HG02763 (cell line): ENCODE data around the gene DHRS7B.

Experiments used
- ATAC-seq: cut with Tn5 transposase; IDR thresholded peaks from one replicate; pipeline ENCODE4 v1.9.1; 2021; ENCODE audit warnings: mild to moderate bottlenecking, moderate library complexity; ENCODE audit not compliant: unreplicated experiment

Gene DHRS7B

DNA sequence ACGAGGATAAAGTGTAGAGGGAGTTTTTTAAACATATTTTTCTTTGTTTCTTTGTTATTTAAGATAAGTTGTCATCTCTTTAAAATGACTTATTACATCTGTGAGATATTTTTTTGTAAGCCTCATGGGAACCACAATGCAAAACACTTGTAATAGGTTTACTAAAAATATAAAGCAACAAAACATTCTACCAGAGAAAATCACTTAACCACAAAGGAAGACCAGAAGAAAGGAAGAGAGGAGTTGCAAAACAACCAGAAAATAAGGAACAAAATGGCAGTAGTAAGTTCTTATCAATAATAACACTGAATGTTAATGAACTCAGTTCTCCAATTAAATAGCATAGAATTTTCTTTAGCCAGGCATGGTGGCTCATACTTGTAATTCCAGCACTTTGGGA is 22.9 kb downstream of the DHRS7B start:
- no peak for ATAC-seq

DNA sequence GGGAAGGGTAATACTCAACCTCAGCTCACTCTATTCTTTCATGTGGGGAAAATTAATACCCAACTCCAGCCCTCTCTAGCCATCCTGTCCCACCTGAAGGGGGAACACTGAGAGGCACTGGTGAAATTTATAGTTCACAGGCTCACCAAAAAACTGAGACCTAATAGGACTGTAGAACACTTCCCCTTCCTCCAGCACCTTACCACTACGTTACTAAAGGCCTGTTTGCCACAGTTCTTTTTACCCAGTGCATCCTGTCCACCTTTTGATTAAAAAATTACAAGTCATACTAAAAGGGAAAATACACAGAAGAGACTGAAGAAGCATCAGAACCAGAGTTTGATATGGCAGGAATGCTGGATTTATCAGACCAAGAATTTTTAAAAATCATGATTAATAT is 26.0 kb downstream of the DHRS7B start:
- no peak for ATAC-seq

DNA sequence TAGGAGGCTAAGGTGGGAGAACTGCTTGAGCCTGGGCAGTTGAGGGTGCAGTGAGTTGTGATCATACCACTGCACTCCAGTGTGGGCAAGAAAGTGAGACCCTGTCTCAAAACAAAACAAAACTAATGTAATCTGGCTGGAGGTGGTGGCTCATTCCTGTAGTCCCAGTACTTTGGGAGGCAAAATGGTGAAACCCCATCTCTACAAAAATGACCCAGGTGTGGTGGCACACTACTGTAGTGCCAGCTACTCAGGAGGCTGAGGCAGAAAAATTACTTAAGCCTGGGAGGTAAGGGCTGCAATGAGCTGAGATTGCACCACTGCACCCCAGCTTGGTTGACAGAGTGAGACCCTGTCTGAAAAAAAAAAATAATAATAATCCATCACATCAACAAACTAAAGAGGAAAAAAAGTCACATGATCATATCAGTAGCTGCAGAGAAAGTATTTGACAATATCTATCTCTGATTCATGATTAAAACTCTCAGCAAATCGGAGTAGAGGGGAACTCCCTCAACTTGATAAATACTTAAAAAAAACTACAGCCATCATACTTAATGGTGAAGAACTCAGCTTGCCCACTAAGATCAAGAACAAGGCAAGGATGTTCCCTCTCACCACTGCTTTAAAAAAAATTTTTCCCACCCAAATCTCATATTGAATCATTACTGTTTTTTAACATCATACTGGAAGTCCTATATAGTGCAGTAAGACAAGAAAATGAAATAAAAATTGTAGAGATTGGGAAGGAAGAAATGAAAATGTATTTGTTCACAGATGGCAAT is 31.0 kb downstream of the DHRS7B start:
- ATAC-seq, result no peak

DNA sequence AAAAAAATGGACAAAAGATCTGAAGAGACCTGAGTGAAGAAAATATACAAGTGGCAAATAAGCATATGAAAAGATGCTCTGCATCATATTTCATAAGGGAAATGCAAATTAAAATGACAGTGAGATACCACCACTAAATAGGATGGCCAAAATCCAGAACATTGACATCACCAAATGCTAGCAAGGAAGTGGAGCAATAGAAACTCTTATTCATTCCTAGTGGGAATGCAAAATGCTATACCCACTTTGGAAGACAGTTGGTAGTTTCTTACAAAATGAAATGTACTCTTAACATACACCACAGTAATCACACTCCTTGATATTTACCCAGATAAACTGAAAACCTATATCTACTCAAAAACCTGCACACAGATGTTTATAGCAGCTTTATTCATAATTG is 33.6 kb downstream of the DHRS7B start:
- no peak for ATAC-seq

DNA sequence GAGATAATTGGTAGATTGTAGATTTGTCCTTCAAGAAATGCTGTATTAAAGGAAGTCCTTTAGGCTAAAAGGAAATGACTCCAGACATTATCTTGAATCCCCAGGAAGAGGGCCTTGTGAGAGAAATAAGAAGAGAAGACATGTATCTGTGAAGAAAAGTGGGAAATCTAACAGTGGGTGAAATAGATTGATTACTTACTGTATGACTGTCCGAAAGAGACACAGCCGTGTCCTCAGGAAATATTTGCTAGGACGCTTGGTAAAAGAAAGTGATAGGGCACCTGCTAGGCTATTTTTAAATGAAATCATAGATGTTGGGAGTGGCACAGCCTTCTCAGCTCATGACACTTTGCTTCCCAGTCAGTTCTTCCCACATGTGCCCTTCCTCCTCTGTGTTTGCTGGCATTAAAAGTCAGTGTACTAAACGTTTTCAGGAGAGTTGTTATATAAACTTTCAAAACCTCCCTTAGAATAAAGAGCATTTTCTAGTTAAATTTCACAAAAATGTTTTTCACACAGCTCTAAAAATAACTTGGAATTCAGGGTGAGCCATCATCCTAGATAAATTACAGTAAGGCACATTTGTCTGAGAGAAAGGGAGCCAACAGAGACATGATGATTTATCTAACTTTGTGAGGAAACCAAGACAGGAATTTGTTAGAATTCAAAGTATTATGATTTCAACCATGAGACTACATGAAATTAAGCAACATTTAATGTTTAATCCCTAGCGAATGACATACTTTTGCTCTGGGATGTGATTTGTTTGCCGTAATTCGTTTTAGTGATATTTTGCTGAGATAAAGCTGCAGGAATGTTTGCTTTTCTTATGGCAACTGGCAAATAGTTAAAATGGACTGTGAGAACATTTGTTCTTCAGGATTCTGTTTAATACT is 35.0 kb downstream of the DHRS7B start:
- no peak for ATAC-seq

DNA sequence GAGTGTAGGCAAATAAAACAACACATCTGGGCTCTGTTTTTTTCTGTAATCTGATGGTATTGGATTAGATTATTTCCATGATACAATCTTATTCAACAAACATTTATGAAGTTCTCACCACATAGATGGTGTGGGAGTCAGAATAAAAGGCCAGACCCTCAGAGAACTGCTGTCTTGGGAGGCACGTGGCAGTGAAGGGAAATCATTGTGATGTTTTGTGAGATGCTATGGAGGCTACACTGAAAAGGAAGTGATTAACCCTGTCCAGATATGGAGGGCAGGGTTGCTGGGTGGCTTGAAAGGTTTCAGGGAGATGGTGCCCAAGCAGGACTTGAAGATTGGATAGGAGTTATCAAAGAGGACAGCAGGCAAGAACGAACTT is 35.6 kb downstream of the DHRS7B start:
- ATAC-seq, result no peak

DNA sequence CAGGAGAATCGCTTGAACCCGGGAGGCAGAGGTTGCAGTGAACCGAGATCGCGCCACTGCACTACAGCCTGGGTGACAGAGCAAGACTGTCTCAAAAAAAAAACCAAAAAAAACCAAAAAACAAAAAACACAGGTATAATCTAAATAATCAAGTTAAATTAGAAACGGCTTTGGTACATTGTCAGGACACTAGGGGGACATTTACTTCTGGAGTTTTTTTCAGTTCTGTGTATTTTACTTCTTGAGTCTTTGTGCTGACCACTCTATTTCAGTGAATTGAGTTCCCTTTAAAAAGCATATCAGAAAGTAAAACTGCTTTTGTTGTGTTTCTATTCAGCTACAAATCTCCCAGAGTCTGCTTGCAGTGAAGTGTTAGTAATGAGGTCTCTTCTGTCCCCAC is 36.3 kb downstream of the DHRS7B start:
- no peak for ATAC-seq

DNA sequence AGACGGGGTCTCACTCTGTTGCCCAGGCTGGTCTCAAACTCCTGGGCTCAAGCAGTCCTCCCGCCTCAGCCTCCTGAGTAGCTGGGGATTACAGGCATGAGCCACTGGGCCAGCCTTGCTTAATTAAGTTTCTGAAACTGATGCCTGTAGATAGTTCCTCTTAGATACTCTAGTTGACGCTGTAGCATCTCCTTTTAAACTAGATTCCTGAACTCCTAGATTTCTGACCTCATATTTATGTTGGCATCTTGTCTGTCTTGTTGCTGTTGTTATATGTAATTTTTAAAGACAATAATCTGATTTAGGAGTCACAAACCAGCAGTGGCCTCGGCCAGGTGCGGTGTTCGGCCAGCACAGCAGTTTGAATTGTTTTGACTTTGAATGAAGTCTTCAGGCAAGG is 37.5 kb downstream of the DHRS7B start:
- no peak for ATAC-seq

DNA sequence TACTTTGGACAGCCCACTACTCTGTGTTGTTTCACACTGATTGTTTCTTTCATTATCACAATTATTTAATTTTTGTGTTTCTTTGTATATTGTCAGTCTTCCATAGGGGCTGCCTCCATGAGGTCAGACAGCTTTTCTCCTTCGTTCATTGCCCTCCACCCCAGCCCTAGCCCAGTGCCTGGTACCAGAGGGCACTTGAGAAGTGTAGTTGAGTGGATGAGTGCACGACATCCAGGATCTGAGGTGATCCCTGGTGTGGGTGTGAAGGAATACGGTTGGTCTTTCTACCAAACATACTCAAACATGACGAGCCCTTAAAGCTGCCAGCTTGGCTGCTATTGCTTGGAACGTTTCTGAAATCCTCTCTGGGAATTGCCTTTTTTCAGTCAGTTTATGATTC is 37.9 kb downstream of the DHRS7B start:
- no peak for ATAC-seq

DNA sequence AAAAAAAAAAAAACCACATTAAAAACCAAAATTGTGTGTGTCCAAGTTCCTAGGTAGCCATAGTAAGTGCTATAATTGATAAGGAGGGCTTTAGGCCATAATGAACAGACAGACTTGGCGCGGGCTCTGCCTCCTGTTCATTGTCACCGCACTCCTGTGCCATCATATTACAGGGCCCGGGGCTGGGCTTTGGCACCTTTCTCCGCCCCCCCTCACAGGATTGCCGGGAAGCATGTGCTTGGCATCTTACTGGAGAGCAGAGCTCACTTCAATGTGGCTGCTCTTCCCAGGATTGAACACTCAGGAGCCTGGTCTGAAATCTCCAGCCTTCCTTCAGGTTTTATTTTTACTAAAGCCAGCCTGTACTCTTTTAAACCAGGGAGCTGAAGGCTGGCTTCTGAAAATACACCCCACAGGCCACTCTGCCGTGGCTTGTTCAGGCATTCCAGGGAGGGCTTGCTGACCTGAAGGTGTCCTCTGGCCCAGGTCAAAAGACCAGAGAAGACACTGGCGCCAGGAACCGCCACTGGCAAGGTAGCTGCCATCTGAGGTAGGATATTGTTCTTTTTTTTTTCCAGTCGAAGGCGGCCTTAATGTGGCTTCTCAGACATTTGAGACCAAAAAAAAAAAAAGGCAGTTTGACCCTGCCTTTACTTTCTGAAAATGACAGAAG is 39.3 kb downstream of the DHRS7B start:
- ATAC-seq, result no peak

DNA sequence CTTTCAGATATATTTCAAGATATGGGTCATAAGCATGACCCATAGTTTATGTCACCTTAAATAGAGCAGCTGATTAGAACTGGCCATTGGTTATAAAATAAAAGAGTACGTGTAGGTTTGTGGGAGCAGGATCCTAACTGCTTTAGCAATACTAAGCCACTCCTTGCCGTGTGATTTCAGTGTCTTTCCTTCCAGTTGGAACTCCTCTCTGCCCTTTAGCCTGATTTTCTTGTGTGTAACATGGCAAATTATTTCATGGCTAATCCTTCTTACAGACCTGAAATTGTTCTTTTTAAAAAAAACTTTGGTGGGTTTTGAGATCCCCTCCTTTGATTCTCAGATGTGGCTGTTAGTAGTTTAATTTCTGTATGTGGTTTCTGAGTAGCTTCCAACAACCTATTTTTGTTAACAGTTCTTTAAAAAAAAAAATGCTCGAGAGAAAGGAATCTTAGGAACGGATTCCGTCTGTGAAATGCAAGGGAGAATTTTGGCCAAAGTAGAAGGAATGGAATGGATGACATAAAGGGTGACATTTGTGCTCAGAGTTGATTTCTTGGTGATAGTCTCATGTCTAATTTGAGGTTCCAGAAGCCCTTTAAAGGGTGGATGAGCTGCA is 39.9 kb downstream of the DHRS7B start:
- no peak for ATAC-seq

DNA sequence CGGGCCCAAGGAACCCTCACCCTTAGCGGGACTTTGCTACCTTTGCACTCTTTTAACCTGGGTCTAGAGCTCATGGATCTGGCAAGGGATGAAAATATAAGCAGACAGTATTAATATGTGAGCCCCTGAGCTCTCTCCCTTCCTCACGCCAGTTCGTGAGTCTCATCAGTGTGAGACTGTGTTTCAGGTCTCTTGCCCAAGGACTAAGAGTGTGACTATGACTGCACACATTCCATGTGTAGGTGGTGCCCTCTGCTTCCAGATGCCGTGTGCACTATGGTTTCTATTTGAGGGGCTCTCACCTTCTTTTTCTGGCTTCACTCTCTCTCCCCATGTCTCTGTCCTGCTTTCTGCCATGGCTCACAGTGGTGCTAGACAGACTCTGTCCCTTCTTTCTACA is 40.5 kb downstream of the DHRS7B start:
- ATAC-seq, result no peak

DNA sequence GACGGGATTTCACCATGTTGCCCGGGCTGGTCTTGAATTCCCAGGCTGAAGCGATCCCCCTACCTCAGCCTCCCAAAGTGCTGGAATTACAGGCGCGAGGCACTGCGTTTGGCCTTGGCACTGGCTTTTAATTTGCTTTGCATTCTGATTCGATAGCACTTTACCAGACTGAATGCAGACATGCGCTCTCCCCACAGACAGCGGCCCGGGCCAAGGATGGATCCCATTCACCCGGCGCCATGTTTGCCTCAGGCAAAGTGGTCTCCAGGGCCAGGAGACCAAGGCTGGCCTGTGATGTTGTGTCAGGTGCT is 41.7 kb downstream of the DHRS7B start:
- no peak for ATAC-seq

DNA sequence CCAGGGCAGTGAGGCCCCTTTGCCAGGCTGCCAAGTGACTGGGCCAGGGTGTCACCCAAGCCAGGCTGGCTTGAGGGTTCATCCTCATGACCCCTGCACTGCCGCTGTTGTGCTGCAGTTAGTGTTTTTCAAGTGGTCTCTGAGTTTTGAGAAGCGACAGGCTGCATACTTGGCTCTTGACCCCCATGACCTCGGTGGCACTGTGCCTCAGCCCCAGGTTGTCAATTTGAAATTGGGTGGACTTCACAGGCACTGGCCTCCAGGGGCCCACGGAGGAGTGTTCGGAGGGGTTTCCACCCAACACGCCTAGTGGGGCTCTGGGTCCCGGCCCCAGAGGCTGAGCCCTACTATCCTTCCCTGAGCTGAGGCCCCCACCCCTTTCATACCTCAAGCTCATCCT is 42.7 kb downstream of the DHRS7B start:
- no peak for ATAC-seq

DNA sequence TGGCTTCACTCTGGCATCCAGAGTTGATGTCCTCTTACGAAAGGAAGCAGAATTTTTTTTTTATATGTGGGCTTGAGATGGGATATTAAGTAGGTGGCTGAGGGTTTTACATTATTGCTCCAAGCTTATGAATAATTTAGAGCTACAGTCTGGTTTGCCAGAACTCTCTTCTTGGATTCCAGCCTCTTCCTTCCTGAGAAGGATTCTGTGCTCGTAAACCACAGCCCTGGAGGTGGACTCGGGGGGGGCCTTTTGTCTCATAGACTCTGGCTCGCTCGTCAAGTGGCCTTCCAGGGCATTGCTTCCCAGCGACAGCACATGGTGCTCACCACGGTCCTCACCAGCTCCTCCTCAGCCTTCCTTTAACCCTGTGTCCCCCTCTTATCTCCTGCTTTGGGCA is 44.0 kb downstream of the DHRS7B start:
- ATAC-seq, result no peak

DNA sequence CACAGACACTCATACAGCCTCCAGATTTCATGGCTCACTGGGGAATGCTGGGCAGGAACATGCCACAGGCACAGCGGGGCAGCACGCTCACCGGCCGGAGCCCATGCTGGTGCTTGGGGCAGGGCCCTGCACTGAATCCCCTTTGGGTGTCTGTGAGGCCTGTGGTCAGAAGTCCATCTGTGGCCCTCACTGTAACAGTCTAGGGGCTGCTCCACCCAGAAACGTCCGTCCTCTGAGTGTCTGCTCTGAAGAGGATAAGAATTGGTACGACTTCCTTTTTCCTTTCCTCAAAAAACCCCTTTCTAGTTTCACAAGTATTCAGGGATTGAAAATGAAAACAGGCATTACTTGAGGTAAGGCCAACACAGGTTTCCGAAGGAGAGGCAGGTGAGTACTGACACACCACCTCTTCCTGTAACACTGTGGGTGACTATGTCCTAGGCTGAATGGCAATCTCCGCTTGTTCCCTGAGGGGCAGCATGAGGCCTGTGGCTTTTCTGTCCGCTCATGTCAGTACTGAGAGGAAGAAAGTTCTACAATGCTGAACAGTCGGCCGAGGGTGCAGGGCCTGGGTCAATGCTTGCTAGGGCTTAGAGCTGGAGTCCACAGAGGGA is 44.7 kb downstream of the DHRS7B start:
- ATAC-seq, result peak; percentile 66

DNA sequence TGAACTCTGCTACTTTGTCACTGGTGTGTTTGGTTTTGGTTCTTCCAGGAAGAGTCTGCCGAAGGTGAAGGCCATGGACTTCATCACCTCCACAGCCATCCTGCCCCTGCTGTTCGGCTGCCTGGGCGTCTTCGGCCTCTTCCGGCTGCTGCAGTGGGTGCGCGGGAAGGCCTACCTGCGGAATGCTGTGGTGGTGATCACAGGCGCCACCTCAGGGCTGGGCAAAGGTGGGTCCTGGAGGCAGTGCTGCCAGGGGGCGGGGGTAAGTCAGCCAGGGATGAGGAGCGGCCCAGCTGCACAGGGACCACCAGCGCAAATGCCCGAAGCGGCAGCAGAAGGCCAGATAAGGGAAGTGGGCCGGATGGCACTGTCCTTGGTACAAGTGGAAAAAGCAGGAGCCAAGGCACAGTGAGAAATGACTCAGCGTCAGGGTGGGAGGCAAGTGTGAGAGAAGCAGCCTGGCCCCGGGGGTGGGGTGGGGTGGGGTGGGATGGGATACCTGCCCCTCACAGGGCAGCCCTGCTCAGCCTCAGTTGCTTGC is 45.3 kb downstream of the DHRS7B start:
- no peak for ATAC-seq

DNA sequence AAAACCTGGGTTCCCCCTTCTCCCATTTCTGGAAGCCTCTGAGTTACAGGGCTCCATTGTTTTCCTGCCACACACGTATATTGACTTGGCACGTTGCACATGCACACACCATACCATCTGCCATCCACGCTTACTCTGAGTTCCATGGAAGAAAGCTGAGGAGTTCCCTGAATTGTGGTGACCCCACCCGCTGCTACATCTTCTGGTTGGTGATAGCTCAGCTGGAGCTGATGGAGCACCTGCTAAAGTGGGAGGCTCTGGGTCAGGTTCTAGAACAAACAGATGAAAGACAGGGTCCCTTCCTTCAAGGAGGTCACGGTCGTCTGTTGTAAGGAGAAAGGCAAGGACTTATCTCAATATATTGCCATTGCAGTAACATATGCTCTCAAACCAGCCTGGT is 46.1 kb downstream of the DHRS7B start:
- ATAC-seq, result no peak

DNA sequence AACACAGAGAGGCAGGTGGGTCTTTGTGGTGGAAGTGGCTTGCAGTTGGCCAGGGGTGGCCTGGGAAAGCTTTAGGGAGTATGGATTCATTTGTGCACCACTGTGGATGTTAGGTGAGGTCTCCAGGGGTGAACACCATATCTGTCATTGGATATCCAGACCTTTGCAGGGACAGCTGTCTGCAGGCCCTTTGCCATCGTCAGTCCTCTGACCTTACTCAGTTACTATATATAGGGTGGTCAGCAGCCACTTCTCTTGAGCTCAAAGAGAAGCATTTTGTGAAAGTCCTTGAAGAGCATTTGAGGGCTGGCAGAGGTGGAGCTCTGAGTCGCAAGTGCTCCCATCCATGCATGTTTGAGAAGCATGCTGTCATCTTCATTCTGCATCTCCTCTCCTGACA is 46.8 kb downstream of the DHRS7B start:
- ATAC-seq, result no peak

DNA sequence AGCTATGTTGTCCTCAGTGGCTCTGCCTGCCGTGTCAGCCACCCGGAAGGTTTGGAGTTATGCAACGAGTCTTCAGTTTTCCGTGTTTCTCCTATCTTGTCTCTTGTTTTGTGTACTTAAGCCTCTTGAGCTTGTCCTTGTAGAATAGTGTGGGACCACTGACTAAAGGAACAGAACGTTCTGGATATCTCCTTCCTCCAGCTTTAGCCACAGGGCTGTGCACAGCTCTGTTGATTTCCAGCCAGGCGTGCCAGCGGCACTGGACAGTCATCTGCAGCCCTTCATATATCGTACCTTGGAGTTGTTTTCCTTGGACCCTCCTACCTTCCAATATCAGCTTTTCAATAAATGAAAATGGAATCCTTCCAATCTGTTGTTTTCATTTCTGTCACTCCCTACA is 47.4 kb downstream of the DHRS7B start:
- ATAC-seq, result no peak

DNA sequence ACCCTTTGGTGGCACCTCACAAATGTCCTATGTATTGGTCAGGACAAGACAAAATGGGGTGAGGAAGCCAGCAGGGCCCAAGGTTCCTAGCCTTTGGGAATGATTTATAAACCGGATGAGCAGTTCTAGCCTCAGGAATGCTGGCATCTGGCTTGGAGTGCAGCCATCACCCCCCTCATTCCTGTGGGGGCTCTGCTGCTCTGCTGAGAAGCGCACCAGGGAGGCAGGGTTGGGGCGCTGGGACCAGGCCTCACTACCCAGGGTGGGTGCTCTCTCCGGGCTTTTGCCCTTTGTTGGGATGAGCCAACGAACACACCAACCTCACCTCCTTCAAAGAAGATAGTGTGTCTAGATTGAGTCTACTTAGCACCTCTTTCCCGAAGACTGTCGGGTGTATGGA is 47.9 kb downstream of the DHRS7B start:
- ATAC-seq, result no peak
